ENCODE results near the gene SCGB1D4.

Gene SCGB1D4

GRCh38 chr11:62309991-62310390 lies 11.1 kb upstream of the SCGB1D4 start:
- H3F3A ChIP-seq (ENCODE audit: insufficient read depth, low read length), result no peaks in the 10 kb centered on the region
- H3K9me3 ChIP-seq (replicated peaks; ENCODE audit: insufficient read depth, low read length), result no peaks in the 10 kb centered on the region
- H3K36me3 ChIP-seq (replicated peaks; ENCODE audit: insufficient read depth, low read length), result no peaks in the 10 kb centered on the region
- no peaks in the 10 kb centered on the region for H3K4me1 ChIP-seq (ENCODE audit: low read length)
- H3K9ac ChIP-seq (ENCODE audit: low read length), result no peak overlapping the region
- no peak for DNase-seq
- H4K20me1 ChIP-seq (ENCODE audit: insufficient read depth, low read length), result no peaks in the 10 kb centered on the region
- H2AFZ ChIP-seq (ENCODE audit: low read length), result no peak overlapping the region
- H3K9me2 ChIP-seq (replicated peaks; ENCODE audit: insufficient read depth, low read length), result no peaks in the 10 kb centered on the region
- TF ChIP-seq EZH2phosphoT487 (IDR thresholded peaks at IDR 0.05; ENCODE audit: low read length), result no peak
- TF ChIP-seq, protein P1, sequence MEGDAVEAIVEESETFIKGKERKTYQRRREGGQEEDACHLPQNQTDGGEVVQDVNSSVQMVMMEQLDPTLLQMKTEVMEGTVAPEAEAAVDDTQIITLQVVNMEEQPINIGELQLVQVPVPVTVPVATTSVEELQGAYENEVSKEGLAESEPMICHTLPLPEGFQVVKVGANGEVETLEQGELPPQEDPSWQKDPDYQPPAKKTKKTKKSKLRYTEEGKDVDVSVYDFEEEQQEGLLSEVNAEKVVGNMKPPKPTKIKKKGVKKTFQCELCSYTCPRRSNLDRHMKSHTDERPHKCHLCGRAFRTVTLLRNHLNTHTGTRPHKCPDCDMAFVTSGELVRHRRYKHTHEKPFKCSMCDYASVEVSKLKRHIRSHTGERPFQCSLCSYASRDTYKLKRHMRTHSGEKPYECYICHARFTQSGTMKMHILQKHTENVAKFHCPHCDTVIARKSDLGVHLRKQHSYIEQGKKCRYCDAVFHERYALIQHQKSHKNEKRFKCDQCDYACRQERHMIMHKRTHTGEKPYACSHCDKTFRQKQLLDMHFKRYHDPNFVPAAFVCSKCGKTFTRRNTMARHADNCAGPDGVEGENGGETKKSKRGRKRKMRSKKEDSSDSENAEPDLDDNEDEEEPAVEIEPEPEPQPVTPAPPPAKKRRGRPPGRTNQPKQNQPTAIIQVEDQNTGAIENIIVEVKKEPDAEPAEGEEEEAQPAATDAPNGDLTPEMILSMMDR (IDR thresholded peaks at IDR 0.05; ENCODE audit: low read length), result no peak
- no peak for TF ChIP-seq EZH2 (optimal IDR thresholded peaks at IDR 0.05; ENCODE audit: low read depth, low read length)
- no peak overlapping the region for H3K27ac ChIP-seq (ENCODE audit: low read length)
- no peak overlapping the region for H3K4me2 ChIP-seq (ENCODE audit: low read depth, low read length)
- H3K4me3 ChIP-seq (ENCODE audit: low read length), result no peak overlapping the region
- no peaks in the 10 kb centered on the region for H3K27me3 ChIP-seq (replicated peaks; ENCODE audit: insufficient read depth, low read length)
- H3K79me2 ChIP-seq (ENCODE audit: low read length), result no peaks in the 10 kb centered on the region

GRCh38 chr11:62307950-62308349 lies 9.1 kb upstream of the SCGB1D4 start:
- Histone ChIP-seq H3K9me2 (replicated peaks; ENCODE audit: insufficient read depth, low read length) (no peaks in the 10 kb centered on the region), H4K20me1 (ENCODE audit: insufficient read depth, low read length) (no peaks in the 10 kb centered on the region), H3K4me3 (ENCODE audit: low read length) (no peak overlapping the region)

GRCh38 chr11:62306227-62306626 lies 7.4 kb upstream of the SCGB1D4 start:
- no peaks in the 10 kb centered on the region for H3F3A ChIP-seq (ENCODE audit: insufficient read depth, low read length)
- no peaks in the 10 kb centered on the region for H3K79me2 ChIP-seq (ENCODE audit: low read length)
- no peak overlapping the region for H3K4me2 ChIP-seq (ENCODE audit: low read depth, low read length)
- H2AFZ ChIP-seq (ENCODE audit: low read length), result no peak overlapping the region
- TF ChIP-seq, protein P1 (IDR thresholded peaks at IDR 0.05; ENCODE audit: low read length), result no peak
- TF ChIP-seq EZH2phosphoT487 (IDR thresholded peaks at IDR 0.05; ENCODE audit: low read length) (no peak), EZH2 (optimal IDR thresholded peaks at IDR 0.05; ENCODE audit: low read depth, low read length) (no peak)
- H3K9ac ChIP-seq (ENCODE audit: low read length), result no peak overlapping the region
- H3K9me2 ChIP-seq (replicated peaks; ENCODE audit: insufficient read depth, low read length), result no peaks in the 10 kb centered on the region
- no peak for DNase-seq
- H3K4me3 ChIP-seq (ENCODE audit: low read length), result no peak overlapping the region
- no peaks in the 10 kb centered on the region for H3K9me3 ChIP-seq (replicated peaks; ENCODE audit: insufficient read depth, low read length)
- H3K36me3 ChIP-seq (replicated peaks; ENCODE audit: insufficient read depth, low read length), result no peaks in the 10 kb centered on the region
- no peaks in the 10 kb centered on the region for H3K4me1 ChIP-seq (ENCODE audit: low read length)
- no peaks in the 10 kb centered on the region for H3K27me3 ChIP-seq (replicated peaks; ENCODE audit: insufficient read depth, low read length)
- no peak overlapping the region for H3K27ac ChIP-seq (ENCODE audit: low read length)
- H4K20me1 ChIP-seq (ENCODE audit: insufficient read depth, low read length), result no peaks in the 10 kb centered on the region

More at GRCh38 chr11:62307950-62308349, 9.1 kb upstream of the SCGB1D4 start:
- DNase-seq, result no peak
- no peak overlapping the region for H3K4me2 ChIP-seq (ENCODE audit: low read depth, low read length)
- no peaks in the 10 kb centered on the region for H3K4me1 ChIP-seq (ENCODE audit: low read length)
- no peak overlapping the region for H2AFZ ChIP-seq (ENCODE audit: low read length)
- no peaks in the 10 kb centered on the region for H3F3A ChIP-seq (ENCODE audit: insufficient read depth, low read length)
- no peaks in the 10 kb centered on the region for H3K36me3 ChIP-seq (replicated peaks; ENCODE audit: insufficient read depth, low read length)
- H3K27me3 ChIP-seq (replicated peaks; ENCODE audit: insufficient read depth, low read length), result no peaks in the 10 kb centered on the region
- no peaks in the 10 kb centered on the region for H3K79me2 ChIP-seq (ENCODE audit: low read length)
- TF ChIP-seq EZH2 (optimal IDR thresholded peaks at IDR 0.05; ENCODE audit: low read depth, low read length) (no peak), EZH2phosphoT487 (IDR thresholded peaks at IDR 0.05; ENCODE audit: low read length) (no peak)
- TF ChIP-seq, protein P1 (IDR thresholded peaks at IDR 0.05; ENCODE audit: low read length), result no peak
- no peak overlapping the region for H3K27ac ChIP-seq (ENCODE audit: low read length)
- no peak overlapping the region for H3K9ac ChIP-seq (ENCODE audit: low read length)
- H3K9me3 ChIP-seq (replicated peaks; ENCODE audit: insufficient read depth, low read length), result no peaks in the 10 kb centered on the region
